ENCODE data around the gene TAS2R13. TPM values are rescaled to one million over a fixed set of nuclear protein-coding genes. Genes with fewer than 3 reads are reported as not detected.

The TAS2R13 gene
- total and polyA plus RNA-seq, 8 donors, result 0.58 to 13.0 (median 3.0) TPM; not detected in 3

- intact Hi-C loops (cut with DNase I; ENCODE audit: low total_unique reads), result no loop called here
- no peak for TF ChIP-seq POLR2A (IDR thresholded peaks at IDR 0.05)
- no peak for TF ChIP-seq POLR2AphosphoS5 (IDR thresholded peaks at IDR 0.05)
- no peak for TF ChIP-seq CTCF (IDR thresholded peaks at IDR 0.05)
- Histone ChIP-seq H3K27me3 (no peaks in the 10 kb centered on the region), H3K4me1 (no peaks in the 10 kb centered on the region), H3K4me3 (no peak overlapping the region), H3K36me3 (peaks cover 0 to 7% (median 5%) of the 10 kb centered on the region in 4 donors), H3K27ac (no peak overlapping the region), H3K9me3 (peaks cover 0 to 17% (median 2%) of the 10 kb centered on the region in 4 donors)
- no peak for DNase-seq
- 87 to 96% (median 95%) methylated on average over 2 of the region's 2 CpGs for WGBS, 5 donors
Measured at GRCh38 chr12:10863512-10864218, 45.7 kb downstream of the TAS2R13 start.

- peaks cover 0 to 35% (median 12%) of the 10 kb centered on the region in 4 donors for H3K9me3 ChIP-seq
- TF ChIP-seq CTCF (IDR thresholded peaks at IDR 0.05) (no peak), EP300 (IDR thresholded peaks at IDR 0.05) (no peak), POLR2AphosphoS5 (IDR thresholded peaks at IDR 0.05) (no peak), POLR2A (IDR thresholded peaks at IDR 0.05) (no peak)
- no peaks in the 10 kb centered on the region for H3K27me3 ChIP-seq
- intact Hi-C loops (cut with DNase I; ENCODE audit: low total_unique reads), result no loop called here
- no peak overlapping the region for H3K4me3 ChIP-seq
- no peak overlapping the region for H3K27ac ChIP-seq
- DNase-seq, result no peak
- H3K36me3 ChIP-seq, result peaks cover 0 to 16% (median 9%) of the 10 kb centered on the region in 4 donors
- 77 to 96% (median 87%) methylated on average over 2 of the region's 2 CpGs for WGBS, 5 donors
- no peaks in the 10 kb centered on the region for H3K4me1 ChIP-seq
Measured at GRCh38 chr12:10861366-10861765, 48.0 kb downstream of the TAS2R13 start.

Other genes starting within 250 kb of the TAS2R13 start
- gene STYK1, start 235.5 kb downstream of the TAS2R13 start, total RNA-seq, result 10 to 100 TPM in 3 of 5 donors, 1 to 10 TPM in 2; 2.3 to 23.7 (median 12.0) TPM
- 1 to 10 TPM; 2.5 to 4.4 (median 4.3) TPM for gene STYK1, start 235.5 kb downstream of the TAS2R13 start, polyA plus RNA-seq
- gene YBX3, start 186.2 kb downstream of the TAS2R13 start, total RNA-seq, result 100 to 1,000 TPM; 159 to 585 (median 324) TPM
- 100 to 1,000 TPM; 158 to 302 (median 214) TPM for gene YBX3, start 186.2 kb downstream of the TAS2R13 start, polyA plus RNA-seq
- gene TAS2R7, start 106.9 kb downstream of the TAS2R13 start, total RNA-seq, result not detected
- gene TAS2R7, start 106.9 kb downstream of the TAS2R13 start, polyA plus RNA-seq, result not detected
- not detected for gene TAS2R8, start 102.3 kb downstream of the TAS2R13 start, total RNA-seq
- gene TAS2R8, start 102.3 kb downstream of the TAS2R13 start, polyA plus RNA-seq, result not detected
- gene TAS2R9, start 99.4 kb downstream of the TAS2R13 start, total RNA-seq, result under 1 TPM in 1 of 5 donors, not detected in 4; 0.73 TPM
- gene TAS2R9, start 99.4 kb downstream of the TAS2R13 start, polyA plus RNA-seq, result not detected
- gene TAS2R10, start 83.2 kb downstream of the TAS2R13 start, total RNA-seq, result 1 to 10 TPM in 2 of 5 donors, not detected in 3; 1.0 to 3.5 TPM
- not detected for gene TAS2R10, start 83.2 kb downstream of the TAS2R13 start, polyA plus RNA-seq
- gene PRR4, start 60.1 kb downstream of the TAS2R13 start, total RNA-seq, result 100 to 1,000 TPM in 1 of 5 donors, 1 to 10 TPM in 1, under 1 TPM in 1, not detected in 2; 0.87 to 334 (median 3.5) TPM
- 1 to 10 TPM; 2.1 to 6.5 (median 2.6) TPM for gene PRR4, start 60.1 kb downstream of the TAS2R13 start, polyA plus RNA-seq
- gene PRH1, start 25.3 kb downstream of the TAS2R13 start, total RNA-seq, result 10 to 100 TPM; 10.4 to 77.6 (median 24.1) TPM
- 1 to 10 TPM; 1.5 to 2.6 (median 2.1) TPM for gene PRH1, start 25.3 kb downstream of the TAS2R13 start, polyA plus RNA-seq
- not detected for gene PRH2, start 19.7 kb upstream of the TAS2R13 start, total RNA-seq
- under 1 TPM in 1 of 3 donors, not detected in 2; 0.45 TPM for gene PRH2, start 19.7 kb upstream of the TAS2R13 start, polyA plus RNA-seq
- gene TAS2R14, start 29.7 kb upstream of the TAS2R13 start, total RNA-seq, result 10 to 100 TPM in 1 of 5 donors, 1 to 10 TPM in 2, not detected in 2; 1.7 to 17.3 (median 1.8) TPM
- 1 to 10 TPM in 1 of 3 donors, under 1 TPM in 2; 0.19 to 2.1 (median 0.31) TPM for gene TAS2R14, start 29.7 kb upstream of the TAS2R13 start, polyA plus RNA-seq
- gene TAS2R50, start 77.3 kb upstream of the TAS2R13 start, total RNA-seq, result 1 to 10 TPM in 2 of 5 donors, not detected in 3; 2.9 to 7.7 TPM
- not detected for gene TAS2R50, start 77.3 kb upstream of the TAS2R13 start, polyA plus RNA-seq
- gene TAS2R20, start 88.7 kb upstream of the TAS2R13 start, total RNA-seq, result 10 to 100 TPM in 2 of 5 donors, 1 to 10 TPM in 1, not detected in 2; 4.9 to 11.6 (median 11.4) TPM
- under 1 TPM in 1 of 3 donors, not detected in 2; 0.35 TPM for gene TAS2R20, start 88.7 kb upstream of the TAS2R13 start, polyA plus RNA-seq
- gene TAS2R19, start 113.1 kb upstream of the TAS2R13 start, total RNA-seq, result 10 to 100 TPM in 2 of 5 donors, under 1 TPM in 1, not detected in 2; 0.89 to 21.8 (median 12.3) TPM
- gene TAS2R19, start 113.1 kb upstream of the TAS2R13 start, polyA plus RNA-seq, result under 1 TPM in 1 of 3 donors, not detected in 2; 0.30 TPM
- gene TAS2R31, start 121.8 kb upstream of the TAS2R13 start, total RNA-seq, result 10 to 100 TPM in 2 of 5 donors, 1 to 10 TPM in 1, not detected in 2; 7.7 to 27.2 (median 19.6) TPM
- under 1 TPM in 1 of 3 donors, not detected in 2; 0.33 TPM for gene TAS2R31, start 121.8 kb upstream of the TAS2R13 start, polyA plus RNA-seq
- gene TAS2R46, start 152.7 kb upstream of the TAS2R13 start, total RNA-seq, result 10 to 100 TPM in 1 of 5 donors, 1 to 10 TPM in 2, not detected in 2; 2.2 to 10.5 (median 4.1) TPM
- not detected for gene TAS2R46, start 152.7 kb upstream of the TAS2R13 start, polyA plus RNA-seq
- 10 to 100 TPM in 1 of 5 donors, 1 to 10 TPM in 1, under 1 TPM in 1, not detected in 2; 0.87 to 11.9 (median 8.4) TPM for gene TAS2R43, start 182.8 kb upstream of the TAS2R13 start, total RNA-seq
- not detected for gene TAS2R43, start 182.8 kb upstream of the TAS2R13 start, polyA plus RNA-seq
- 10 to 100 TPM in 3 of 5 donors, 1 to 10 TPM in 1, not detected in 1; 2.9 to 26.3 (median 22.8) TPM for gene TAS2R30, start 225.1 kb upstream of the TAS2R13 start, total RNA-seq
- gene TAS2R30, start 225.1 kb upstream of the TAS2R13 start, polyA plus RNA-seq, result not detected

Measured in stomach (tissue), 9 donors.